HEK293T (cell line): Measurements from ENCODE around the gene CAD.

Experiments used
- CTCF ChIA-PET: fragments of 350-600 bp; formaldehyde crosslinking; extraction: SDS; loops from one replicate; lab custom pipeline; 2021; ENCODE audit warnings: antibody characterized with exemption, inconsistent platforms; lab: Yijun Ruan, JAX
- POLR2A ChIA-PET: fragments of 350-600 bp; formaldehyde crosslinking; extraction: SDS; loops from one replicate; lab custom pipeline; 2020; ENCODE audit warnings: antibody characterized with exemption, inconsistent platforms; lab: Yijun Ruan, JAX
- DNase-seq: peaks from one replicate; pipeline ENCODE4 v3.0.0; 2012; ENCODE audit warnings: mixed read lengths; ENCODE audit errors: extremely low spot score
- ARNT ChIP-seq: fragments of 450-650 bp; IDR thresholded peaks from 2 replicates; pipeline ENCODE4 v1.6.1; 2017; ENCODE audit warnings: mild to moderate bottlenecking
- BHLHE40 ChIP-seq: fragments of 450-650 bp; IDR thresholded peaks from 2 replicates; pipeline ENCODE4 v1.6.1; 2016; ENCODE audit warnings: mild to moderate bottlenecking, moderate library complexity, borderline replicate concordance
- CTBP1 ChIP-seq: fragments of 450-650 bp; IDR thresholded peaks from 2 replicates; pipeline ENCODE4 v1.6.1; 2016; ENCODE audit warnings: borderline replicate concordance
- ELF4 ChIP-seq: fragments of 450-650 bp; IDR thresholded peaks from 2 replicates; pipeline ENCODE4 v1.6.1; 2017; ENCODE audit warnings: antibody characterized with exemption
- FOXA1 ChIP-seq: fragments of 450-650 bp; IDR thresholded peaks from 2 replicates; pipeline ENCODE4 v1.6.1; 2016; ENCODE audit warnings: mild to moderate bottlenecking
- FOXK2 ChIP-seq: fragments of 450-650 bp; IDR thresholded peaks from 2 replicates; pipeline ENCODE4 v1.6.1; 2016; ENCODE audit warnings: mild to moderate bottlenecking
- FOXM1 ChIP-seq: fragments of 450-650 bp; IDR thresholded peaks from 2 replicates; pipeline ENCODE4 v1.6.1; 2017; ENCODE audit warnings: mild to moderate bottlenecking, borderline replicate concordance
- HDGF ChIP-seq: fragments of 450-650 bp; IDR thresholded peaks from 2 replicates; pipeline ENCODE4 v1.6.1; 2017; ENCODE audit warnings: antibody characterized with exemption, borderline replicate concordance
- L3MBTL2 ChIP-seq: fragments of 450-650 bp; conservative IDR thresholded peaks from 2 replicates; pipeline ENCODE4 v1.6.1; 2016; ENCODE audit warnings: mild to moderate bottlenecking
- LEF1 ChIP-seq: fragments of 450-650 bp; IDR thresholded peaks from 2 replicates; pipeline ENCODE4 v1.6.1; 2017; ENCODE audit warnings: mild to moderate bottlenecking, borderline replicate concordance
- NFRKB ChIP-seq: fragments of 450-650 bp; IDR thresholded peaks from 2 replicates; pipeline ENCODE4 v1.6.1; 2016; ENCODE audit warnings: mild to moderate bottlenecking, moderate library complexity
- SP1 ChIP-seq: fragments of 450-650 bp; IDR thresholded peaks from 2 replicates; pipeline ENCODE4 v1.6.1; 2017
- SUZ12 ChIP-seq: fragments of 450-650 bp; IDR thresholded peaks from 2 replicates; pipeline ENCODE4 v1.6.1; 2016; ENCODE audit warnings: mild to moderate bottlenecking
- TARDBP ChIP-seq: fragments of 450-650 bp; IDR thresholded peaks from 2 replicates; pipeline ENCODE4 v1.6.1; 2016
- ZNF384 ChIP-seq: fragments of 450-650 bp; IDR thresholded peaks from 2 replicates; pipeline ENCODE4 v1.6.1; 2016
- TF ChIP-seq, protein P1 (sequence below): fragments of 450-650 bp; IDR thresholded peaks from 2 replicates; pipeline ENCODE4 v1.6.1; 2016

The CAD gene

DNA sequence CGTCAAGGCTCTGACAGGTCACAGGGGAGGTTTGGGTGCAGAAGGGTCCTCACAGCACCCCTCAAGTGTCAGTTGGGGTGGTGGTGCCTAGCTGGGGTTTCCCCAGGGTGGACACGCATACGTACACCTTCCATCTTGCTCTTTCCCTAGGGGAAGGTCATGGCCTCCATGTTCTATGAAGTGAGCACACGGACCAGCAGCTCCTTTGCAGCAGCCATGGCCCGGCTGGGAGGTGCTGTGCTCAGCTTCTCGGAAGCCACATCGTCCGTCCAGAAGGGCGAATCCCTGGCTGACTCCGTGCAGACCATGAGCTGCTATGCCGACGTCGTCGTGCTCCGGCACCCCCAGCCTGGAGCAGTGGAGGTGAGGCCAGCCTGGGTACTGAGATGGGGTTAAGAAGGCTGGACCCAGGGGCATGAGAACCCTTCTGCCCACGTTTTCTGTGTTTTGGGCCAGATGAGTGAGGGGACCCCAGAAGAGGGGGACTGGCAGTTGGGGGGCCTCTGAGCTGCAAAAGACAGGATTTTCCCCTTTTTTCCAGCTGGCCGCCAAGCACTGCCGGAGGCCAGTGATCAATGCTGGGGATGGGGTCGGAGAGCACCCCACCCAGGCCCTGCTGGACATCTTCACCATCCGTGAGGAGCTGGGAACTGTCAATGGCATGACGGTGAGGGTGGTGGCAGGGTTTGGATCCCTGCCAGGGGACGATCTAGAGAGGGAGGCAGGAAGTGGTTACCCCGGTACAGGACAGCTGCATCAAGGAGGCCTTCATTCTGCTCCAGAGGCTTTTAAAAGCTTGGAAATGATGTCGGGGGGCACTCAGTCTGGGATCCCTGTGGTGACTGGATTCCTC, 24.8 kb downstream of the CAD start:
- POLR2A ChIA-PET = interaction anchor here (0.9 to 1.6 kb wide), 6 partner anchors 9 to 30 kb away, joined by 3 to 4 read pairs (median 4); partner anchors contain the start of genes ATRAID, SLC30A3 and SLC5A6
- TF ChIP-seq BHLHE40 = no peak
- TF ChIP-seq FOXA1 = no peak
- TF ChIP-seq HDGF = no peak
- TF ChIP-seq CTBP1 = no peak
- no peak for TF ChIP-seq ARNT
- no peak for TF ChIP-seq ZNF384
- no peak for TF ChIP-seq LEF1
- no peak for TF ChIP-seq ELF4
- TF ChIP-seq TARDBP = no peak
- TF ChIP-seq L3MBTL2 = no peak
- DNase-seq = no peak
- CTCF ChIA-PET = interaction anchor here (0.8 to 1.7 kb wide), 2 partner anchors 10 to 37 kb away, joined by 3 to 4 read pairs; no protein-coding TSS in a partner anchor

DNA sequence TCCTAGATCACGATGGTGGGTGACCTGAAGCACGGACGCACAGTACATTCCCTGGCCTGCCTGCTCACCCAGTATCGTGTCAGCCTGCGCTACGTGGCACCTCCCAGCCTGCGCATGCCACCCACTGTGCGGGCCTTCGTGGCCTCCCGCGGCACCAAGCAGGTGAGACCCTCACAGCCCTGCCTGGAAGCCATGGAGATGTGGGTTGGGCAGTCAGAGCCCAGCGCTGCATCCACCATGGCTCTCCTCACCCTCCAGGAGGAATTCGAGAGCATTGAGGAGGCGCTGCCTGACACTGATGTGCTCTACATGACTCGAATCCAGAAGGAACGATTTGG, 25.4 kb downstream of the CAD start:
- TF ChIP-seq CTBP1 = no peak
- TF ChIP-seq TARDBP = no peak
- TF ChIP-seq, protein P1, sequence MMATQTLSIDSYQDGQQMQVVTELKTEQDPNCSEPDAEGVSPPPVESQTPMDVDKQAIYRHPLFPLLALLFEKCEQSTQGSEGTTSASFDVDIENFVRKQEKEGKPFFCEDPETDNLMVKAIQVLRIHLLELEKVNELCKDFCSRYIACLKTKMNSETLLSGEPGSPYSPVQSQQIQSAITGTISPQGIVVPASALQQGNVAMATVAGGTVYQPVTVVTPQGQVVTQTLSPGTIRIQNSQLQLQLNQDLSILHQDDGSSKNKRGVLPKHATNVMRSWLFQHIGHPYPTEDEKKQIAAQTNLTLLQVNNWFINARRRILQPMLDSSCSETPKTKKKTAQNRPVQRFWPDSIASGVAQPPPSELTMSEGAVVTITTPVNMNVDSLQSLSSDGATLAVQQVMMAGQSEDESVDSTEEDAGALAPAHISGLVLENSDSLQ = no peak
- no peak for TF ChIP-seq FOXK2
- TF ChIP-seq NFRKB = no peak
- no peak for TF ChIP-seq SP1
- no peak for TF ChIP-seq BHLHE40
- TF ChIP-seq FOXA1 = no peak
- TF ChIP-seq ZNF384 = no peak
- ChIA-PET POLR2A (interaction anchor here (0.9 to 1.6 kb wide), 3 partner anchors 9 to 23 kb away, joined by 3 to 4 read pairs (median 4); no protein-coding TSS in a partner anchor), CTCF (interaction anchor here (1.7 kb wide), 1 partner anchor 37 kb away, joined by 4 read pairs; no protein-coding TSS in a partner anchor)
- DNase-seq = no peak

DNA sequence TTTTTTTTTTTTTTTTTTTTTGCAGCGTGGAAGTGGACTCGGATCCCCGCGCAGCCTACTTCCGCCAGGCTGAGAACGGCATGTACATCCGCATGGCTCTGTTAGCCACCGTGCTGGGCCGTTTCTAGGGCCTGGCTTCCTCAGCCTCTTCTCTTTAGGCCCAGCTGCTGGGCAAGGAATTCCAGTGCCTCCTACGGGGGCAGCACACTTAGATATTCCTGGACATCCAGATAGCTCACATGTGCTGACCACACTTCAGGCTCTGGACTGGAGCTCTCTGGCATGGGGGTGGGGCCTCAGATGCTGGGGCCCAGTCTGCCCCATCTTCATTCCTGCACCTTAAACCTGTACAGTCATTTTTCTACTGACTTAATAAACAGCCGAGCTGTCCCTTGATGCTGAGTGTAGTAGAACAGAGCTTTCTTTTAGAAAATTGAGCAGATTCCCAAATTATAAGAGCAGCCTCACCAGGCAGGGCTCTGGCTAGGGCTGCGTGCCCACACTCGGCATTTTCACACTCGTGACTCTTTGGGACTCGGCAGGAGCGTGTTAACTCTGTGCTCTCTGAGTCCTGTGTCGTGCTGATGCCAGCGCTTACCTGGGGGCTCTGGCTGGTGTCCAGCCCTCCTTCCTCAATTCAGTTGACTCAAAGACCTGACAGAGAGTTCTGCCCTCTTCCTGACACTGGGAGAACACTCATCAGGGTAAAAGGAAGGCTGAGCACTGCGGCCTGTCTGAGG, 26.4 kb downstream of the CAD start:
- DNase-seq = no peak
- CTCF ChIA-PET = no interaction called here
- no peak for TF ChIP-seq SP1
- TF ChIP-seq TARDBP = no peak
- TF ChIP-seq SUZ12 = no peak
- no peak for TF ChIP-seq L3MBTL2
- TF ChIP-seq FOXK2 = no peak
- no peak for TF ChIP-seq LEF1
- no peak for TF ChIP-seq ARNT
- TF ChIP-seq ELF4 = no peak
- no peak for TF ChIP-seq ZNF384
- TF ChIP-seq FOXA1 = no peak
- no peak for TF ChIP-seq HDGF
- POLR2A ChIA-PET = interaction anchor here (1.0 kb wide), 1 partner anchor 18 kb away, joined by 3 read pairs; no protein-coding TSS in a partner anchor

DNA sequence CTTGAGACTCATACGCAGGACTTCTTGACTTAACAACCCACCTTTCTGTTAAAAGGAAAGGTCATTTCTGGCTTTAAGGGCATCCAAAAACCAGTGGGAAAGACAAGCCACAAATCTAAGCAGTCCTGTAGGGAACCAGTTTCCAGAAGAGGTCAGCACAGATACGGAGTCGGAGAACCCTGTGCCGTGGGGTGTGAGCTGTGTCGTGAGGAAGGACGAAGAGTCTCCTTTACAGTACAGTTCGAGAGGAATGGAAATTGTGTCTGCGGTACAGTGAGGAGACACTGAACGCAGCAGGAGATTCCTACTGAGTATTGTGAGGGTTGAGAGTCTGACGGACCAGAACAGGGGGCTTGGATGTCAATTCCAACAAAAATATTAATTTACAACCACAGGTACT, 27.9 kb downstream of the CAD start:
- ChIA-PET POLR2A (interaction anchor here (0.7 to 1.0 kb wide), 2 partner anchors 13 to 163 kb away, joined by 3 to 4 read pairs; no protein-coding TSS in a partner anchor), CTCF (no interaction called here)
- DNase-seq = no peak
- no peak for TF ChIP-seq ZNF384
- no peak for TF ChIP-seq FOXA1
- TF ChIP-seq ARNT = no peak
- no peak for TF ChIP-seq FOXK2
- no peak for TF ChIP-seq SP1
- TF ChIP-seq BHLHE40 = no peak
- TF ChIP-seq HDGF = no peak
- no peak for TF ChIP-seq FOXM1
- no peak for TF ChIP-seq L3MBTL2
- TF ChIP-seq LEF1 = no peak
- no peak for TF ChIP-seq TARDBP
- TF ChIP-seq CTBP1 = no peak
- no peak for TF ChIP-seq SUZ12
- TF ChIP-seq, protein P1 = no peak

DNA sequence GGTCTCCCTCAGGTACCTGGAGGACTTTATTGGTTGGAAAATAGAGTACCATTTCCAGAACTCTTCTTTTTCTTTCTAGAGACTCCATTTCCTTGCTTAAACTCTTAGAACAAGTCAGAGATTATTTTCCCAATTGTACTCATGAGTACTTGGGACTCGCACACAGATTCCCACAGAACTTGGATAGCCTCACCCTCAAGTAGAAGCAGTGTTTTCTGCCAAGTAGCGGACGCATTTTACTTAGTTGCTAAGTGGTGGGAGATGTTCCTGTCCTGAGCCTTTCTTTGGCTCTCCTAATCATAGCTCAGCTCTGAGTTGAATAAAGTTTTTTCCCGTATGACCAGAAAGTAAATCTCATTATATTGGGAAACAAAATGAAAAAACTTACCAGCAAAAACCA, 28.5 kb downstream of the CAD start:
- TF ChIP-seq SP1 (no peak), ARNT (no peak), LEF1 (no peak), SUZ12 (no peak), CTBP1 (no peak), L3MBTL2 (no peak)
- ChIA-PET POLR2A (no interaction called here), CTCF (no interaction called here)
- no peak for DNase-seq

DNA sequence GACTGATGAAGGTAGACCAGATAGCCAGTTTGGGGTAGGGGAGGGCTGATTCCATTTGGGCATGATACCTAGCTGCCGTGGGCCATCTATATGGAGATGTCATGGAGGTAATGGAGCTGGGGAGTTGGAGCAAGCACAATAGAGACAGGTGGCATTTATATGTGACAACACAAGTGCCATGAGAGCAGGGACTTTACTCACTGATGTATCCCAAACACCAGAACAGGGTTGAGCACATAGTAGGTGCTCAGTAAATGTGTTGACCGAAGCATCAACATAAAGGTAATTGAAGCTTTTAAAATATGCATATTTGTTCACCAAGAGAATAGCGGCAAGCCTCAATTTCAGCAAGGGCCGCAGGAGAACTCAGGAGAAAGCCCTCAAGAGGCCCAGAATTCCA, 30.7 kb downstream of the CAD start:
- no peak for DNase-seq
- ChIA-PET CTCF (interaction anchor here (0.5 to 2.6 kb wide), 7 partner anchors 13 to 436 kb away, joined by 3 to 9 read pairs (median 4); no protein-coding TSS in a partner anchor), POLR2A (interaction anchor here (2.1 to 2.2 kb wide), 2 partner anchors 32 to 44 kb away, joined by 7 to 8 read pairs; no protein-coding TSS in a partner anchor)
- TF ChIP-seq, protein P1 = no peak
- TF ChIP-seq ARNT (no peak), FOXK2 (no peak), L3MBTL2 (no peak)
